ENCODE results near the gene CDKAL1. TPM values are rescaled to one million over a fixed set of nuclear protein-coding genes. Genes with fewer than 3 reads are reported as not detected.
A peak's percentile ranks its signal among the peaks of the same experiment; 100 is the strongest.

CDKAL1 gene
- total RNA-seq, 1 experiment from 2014 or later, result 13.8 TPM

DNA sequence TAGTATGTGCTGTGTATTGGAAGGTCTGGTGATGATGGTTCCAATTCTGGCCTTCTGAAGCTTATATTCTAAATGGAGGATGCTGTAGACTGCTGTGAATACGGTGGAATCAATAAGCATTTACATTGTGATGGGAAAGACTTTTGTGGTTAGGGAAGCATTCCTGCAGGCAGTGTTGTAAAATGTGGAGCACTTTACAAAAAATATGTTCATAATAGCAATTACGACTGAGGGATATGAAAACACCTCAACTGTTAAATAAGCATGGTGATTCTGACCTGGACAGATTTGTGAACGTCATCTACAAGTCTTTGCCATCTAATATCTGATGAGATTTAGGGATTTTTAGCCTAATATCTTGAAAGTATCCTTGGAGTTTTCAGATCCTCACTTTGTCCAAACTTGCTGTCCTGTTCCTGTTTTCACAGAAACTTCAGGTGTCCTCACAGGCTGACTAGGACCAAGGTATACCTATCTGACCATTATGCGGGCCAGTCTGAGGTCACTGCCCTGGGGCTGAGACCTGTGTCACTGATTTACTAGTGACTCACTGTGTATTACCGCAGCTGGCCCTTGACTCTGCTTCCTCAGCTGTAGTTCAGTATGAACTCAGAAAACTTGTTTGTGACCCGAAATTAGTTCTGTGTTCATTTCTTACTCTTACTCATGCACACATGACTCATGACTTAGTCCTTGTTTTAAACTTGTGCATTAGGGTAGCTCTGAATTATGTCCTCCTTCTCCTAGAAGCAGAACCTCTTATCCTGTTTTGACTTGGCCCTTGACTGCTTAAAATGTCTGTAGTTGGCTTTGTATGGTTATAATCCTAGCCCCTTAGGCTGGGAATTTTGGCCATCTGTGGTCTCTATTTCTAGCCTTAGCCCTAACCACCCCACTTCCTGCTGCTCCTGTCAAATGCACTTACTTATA lies 343.0 kb downstream of the CDKAL1 start:
- H3K4me1 ChIP-seq (ENCODE audit: insufficient read depth, low read length), result peaks cover 45% of the 10 kb centered on the region
- H2AFZ ChIP-seq (ENCODE audit: low read length), result no peak overlapping the region

GRCh38 chr6:20879121-20879520 lies 344.9 kb downstream of the CDKAL1 start:
- intact Hi-C loops (cut with micrococcal nuclease), result loop anchor here (5.0 kb wide), 3 partner anchors 43 to 448 kb away; no protein-coding TSS in a partner anchor
- CTCF ChIA-PET, result no interaction called here

More for the DNA sequence above, 343.0 kb downstream of the CDKAL1 start:
- ATAC-seq (peak; percentile 96), DNase-seq (peak; percentile 98)
- H4K20me1 ChIP-seq (ENCODE audit: low read length), result no peaks in the 10 kb centered on the region
- H3K4me3 ChIP-seq (ENCODE audit: low read length), result peak overlapping the region; percentile 8; the same call in 1 of the 2 replicates
- H3K9ac ChIP-seq (ENCODE audit: low read length), result peak overlapping the region; percentile 47
- ChIA-PET CTCF (interaction anchor here (1.0 to 2.6 kb wide), 4 partner anchors 128 to 711 kb away, joined by 3 to 7 read pairs (median 4); no protein-coding TSS in a partner anchor), POLR2A (ENCODE audit: unreplicated experiment) (interaction anchor here (0.5 to 1.0 kb wide), 5 partner anchors 63 to 1681 kb away, joined by 3 to 5 read pairs (median 3); no protein-coding TSS in a partner anchor)
- H3K9me2 ChIP-seq (replicated peaks; ENCODE audit: low read length), result no peaks in the 10 kb centered on the region
- no peaks in the 10 kb centered on the region for H3F3A ChIP-seq (ENCODE audit: low read length, unreplicated experiment)
- TSS peak; percentile 97 for BruUV-seq (replicated peaks)
- no peaks in the 10 kb centered on the region for H3K79me2 ChIP-seq (ENCODE audit: low read length)
- H3K36me3 ChIP-seq (ENCODE audit: low read depth, low read length), result no peaks in the 10 kb centered on the region
- H3K4me2 ChIP-seq (ENCODE audit: low read length), result peak overlapping the region; percentile 67
- TF ChIP-seq EZH2 (IDR thresholded peaks at IDR 0.05; ENCODE audit: low read length, unreplicated experiment), result no peak
- peak overlapping the region; percentile 88 for H3K27ac ChIP-seq (ENCODE audit: low read length)
- intact Hi-C loops (cut with micrococcal nuclease), result loop anchor here (1.0 to 5.0 kb wide), 7 partner anchors 45 to 450 kb away; no protein-coding TSS in a partner anchor
- no peaks in the 10 kb centered on the region for H3K27me3 ChIP-seq (ENCODE audit: low read length)
- H3K9me3 ChIP-seq (ENCODE audit: low read length), result no peaks in the 10 kb centered on the region

DNA sequence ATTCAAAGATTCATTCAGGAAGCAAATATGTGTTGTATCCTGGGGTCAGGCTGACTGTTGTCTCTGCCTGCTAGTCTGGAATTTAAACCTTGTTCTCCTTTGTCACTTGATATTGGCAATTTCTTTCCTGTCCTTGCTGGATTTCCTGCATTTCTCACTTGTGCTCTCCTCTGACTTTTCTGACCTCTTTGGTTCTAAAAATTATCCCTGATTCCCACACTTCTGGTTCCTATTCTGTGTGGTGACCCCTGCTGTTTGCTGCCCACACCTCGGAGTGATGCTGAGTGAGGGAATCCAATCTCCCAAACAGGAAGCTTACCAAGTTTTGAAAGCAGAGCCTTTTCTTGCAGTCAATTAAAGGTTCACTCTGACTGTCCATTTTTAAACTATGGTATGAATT lies 345.3 kb downstream of the CDKAL1 start:
- Histone ChIP-seq H3K4me1 (ENCODE audit: insufficient read depth, low read length) (peaks cover 38% of the 10 kb centered on the region), H3F3A (ENCODE audit: low read length, unreplicated experiment) (no peaks in the 10 kb centered on the region), H3K9ac (ENCODE audit: low read length) (no peak overlapping the region), H2AFZ (ENCODE audit: low read length) (no peak overlapping the region), H4K20me1 (ENCODE audit: low read length) (no peaks in the 10 kb centered on the region), H3K9me3 (ENCODE audit: low read length) (no peaks in the 10 kb centered on the region), H3K27ac (ENCODE audit: low read length) (no peak overlapping the region), H3K4me2 (ENCODE audit: low read length) (no peak overlapping the region), H3K27me3 (ENCODE audit: low read length) (no peaks in the 10 kb centered on the region), H3K4me3 (ENCODE audit: low read length) (no peak overlapping the region), H3K9me2 (replicated peaks; ENCODE audit: low read length) (no peaks in the 10 kb centered on the region), H3K79me2 (ENCODE audit: low read length) (no peaks in the 10 kb centered on the region), H3K36me3 (ENCODE audit: low read depth, low read length) (no peaks in the 10 kb centered on the region)
- intact Hi-C loops (cut with micrococcal nuclease), result loop anchor here (5.0 kb wide), 3 partner anchors 43 to 448 kb away; no protein-coding TSS in a partner anchor
- no peak for ATAC-seq
- no peak for DNase-seq
- ChIA-PET CTCF (no interaction called here), POLR2A (ENCODE audit: unreplicated experiment) (no interaction called here)
- no TSS peak for BruUV-seq (replicated peaks)
- TF ChIP-seq EZH2 (IDR thresholded peaks at IDR 0.05; ENCODE audit: low read length, unreplicated experiment), result no peak
- no peak for TF ChIP-seq EZH2phosphoT487 (IDR thresholded peaks at IDR 0.05; ENCODE audit: borderline replicate concordance, low read length)
- TF ChIP-seq CTCF (conservative IDR thresholded peaks at IDR 0.05; ENCODE audit: low read depth, low read length), result no peak

More at GRCh38 chr6:20879121-20879520, 344.9 kb downstream of the CDKAL1 start:
- no peak overlapping the region for H3K9ac ChIP-seq (ENCODE audit: low read length)
- no peak overlapping the region for H2AFZ ChIP-seq (ENCODE audit: low read length)
- no TSS peak for BruUV-seq (replicated peaks)
- no peaks in the 10 kb centered on the region for H4K20me1 ChIP-seq (ENCODE audit: low read length)
- DNase-seq (no peak), ATAC-seq (no peak)
- peaks cover 38% of the 10 kb centered on the region for H3K4me1 ChIP-seq (ENCODE audit: insufficient read depth, low read length)
- POLR2A ChIA-PET (ENCODE audit: unreplicated experiment), result no interaction called here
- no peak overlapping the region for H3K4me3 ChIP-seq (ENCODE audit: low read length)
- H3K27me3 ChIP-seq (ENCODE audit: low read length), result no peaks in the 10 kb centered on the region
- no peaks in the 10 kb centered on the region for H3K9me3 ChIP-seq (ENCODE audit: low read length)
- no peaks in the 10 kb centered on the region for H3K79me2 ChIP-seq (ENCODE audit: low read length)
- no peak overlapping the region for H3K4me2 ChIP-seq (ENCODE audit: low read length)
- H3K36me3 ChIP-seq (ENCODE audit: low read depth, low read length), result no peaks in the 10 kb centered on the region
- H3F3A ChIP-seq (ENCODE audit: low read length, unreplicated experiment), result no peaks in the 10 kb centered on the region
- TF ChIP-seq EZH2phosphoT487 (IDR thresholded peaks at IDR 0.05; ENCODE audit: borderline replicate concordance, low read length) (no peak), CTCF (conservative IDR thresholded peaks at IDR 0.05; ENCODE audit: low read depth, low read length) (no peak), EZH2 (IDR thresholded peaks at IDR 0.05; ENCODE audit: low read length, unreplicated experiment) (no peak)
- H3K9me2 ChIP-seq (replicated peaks; ENCODE audit: low read length), result no peaks in the 10 kb centered on the region
- no peak overlapping the region for H3K27ac ChIP-seq (ENCODE audit: low read length)
